Measurements from ENCODE around the gene KIF26B.

- no peak for TF ChIP-seq CTCF (IDR thresholded peaks at IDR 0.05; ENCODE audit: poor library complexity, severe bottlenecking)
- TF ChIP-seq EP300 (conservative IDR thresholded peaks at IDR 0.05; ENCODE audit: poor library complexity, severe bottlenecking), result no peak
These were observed 106.1 kb downstream of the KIF26B start for GRCh38 chr1:245260883-245261282.

Data from neural cell (in vitro differentiated cells).